ENCODE data around the gene MAPK8IP3.
"Not testable (repeated sequence)": the region's sequence is repeated elsewhere in the genome, so short reads cannot be mapped to it uniquely, and the experiment has no call there.

The MAPK8IP3 gene

DNA sequence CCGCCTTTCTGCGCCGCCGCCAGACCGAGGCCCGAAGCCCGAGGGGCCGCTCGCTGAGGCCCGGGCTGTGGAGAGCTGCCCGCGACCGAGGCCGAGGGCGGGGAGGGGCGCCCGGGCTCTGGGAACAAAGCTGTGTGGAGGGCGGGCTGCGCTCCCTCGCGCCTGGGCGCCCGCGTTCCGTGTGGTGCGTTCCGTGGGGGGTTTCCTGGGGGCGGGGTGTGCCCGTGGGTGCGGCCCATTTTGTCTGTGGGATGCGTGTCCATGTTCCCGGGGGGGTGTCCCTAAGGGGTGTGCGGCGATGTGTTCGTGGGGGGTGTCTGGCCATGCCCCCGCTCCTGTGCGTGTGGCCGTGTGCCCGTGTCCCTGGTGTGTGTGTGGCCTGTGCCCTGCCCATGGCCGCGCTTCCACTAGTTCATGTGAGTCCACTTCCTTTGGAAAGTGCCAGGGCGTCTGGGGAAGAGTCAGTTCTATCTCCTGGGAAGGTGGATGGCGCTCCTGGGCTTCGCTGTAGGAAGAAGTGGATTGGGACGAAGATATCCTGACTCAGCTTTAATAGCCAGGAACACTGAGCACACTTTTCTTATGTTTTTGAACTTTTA is 27.4 kb upstream of the MAPK8IP3 start:
- DNase-seq (ENCODE audit: low spot score) = peak; percentile 30

- DNase-seq (ENCODE audit: low spot score) = no peak
Measured at GRCh38 chr16:1680361-1680760, 25.6 kb upstream of the MAPK8IP3 start.

DNA sequence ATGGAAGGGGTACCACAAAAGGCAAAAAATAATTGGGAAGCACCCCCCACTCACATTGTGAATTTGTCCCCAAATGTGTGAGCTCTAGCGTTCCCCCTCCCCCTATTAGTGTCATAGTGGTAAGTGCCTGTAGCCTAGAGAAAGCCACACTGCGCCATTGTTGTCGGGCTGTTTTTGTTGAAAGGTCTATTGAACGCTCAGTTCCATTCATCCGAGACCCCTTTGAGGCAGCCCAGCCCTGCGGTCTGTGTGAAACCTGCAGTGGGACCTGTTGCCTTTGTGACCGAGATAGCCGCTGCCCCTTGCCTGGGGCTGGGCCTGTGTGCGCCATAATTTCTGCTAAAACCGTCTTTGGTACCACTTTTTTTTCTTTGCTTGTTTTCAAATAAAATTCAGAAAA is 25.0 kb upstream of the MAPK8IP3 start:
- DNase-seq (ENCODE audit: low spot score) = no peak

- DNase-seq (ENCODE audit: low spot score) = no peak
Measured at GRCh38 chr16:1687427-1688316, 18.3 kb upstream of the MAPK8IP3 start.

GRCh38 chr16:1688807-1689560 is 17.0 kb upstream of the MAPK8IP3 start:
- no peak for DNase-seq (ENCODE audit: low spot score)

DNA sequence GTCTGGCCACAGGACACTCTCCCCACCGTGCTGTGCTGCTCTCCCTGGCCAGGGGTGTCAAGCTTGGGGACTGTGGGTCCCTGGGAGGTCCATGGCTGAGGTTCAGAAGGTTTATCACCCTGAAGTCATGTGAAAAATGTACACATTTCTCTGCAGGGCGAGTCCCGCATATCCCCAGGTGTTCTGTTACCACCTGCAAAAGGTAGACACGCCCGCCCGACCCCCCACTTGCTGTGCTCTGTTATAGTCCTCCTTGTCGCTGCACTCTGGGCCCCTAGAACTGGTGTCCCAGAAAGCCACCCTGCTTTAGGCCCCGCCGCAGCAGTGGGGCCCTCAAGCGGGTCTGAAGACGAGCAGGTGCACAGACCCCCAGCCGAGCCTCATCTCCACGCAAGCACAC is 16.1 kb upstream of the MAPK8IP3 start:
- no peak for DNase-seq (ENCODE audit: low spot score)

- no peak for DNase-seq (ENCODE audit: low spot score)
Measured at GRCh38 chr16:1690810-1691209, 15.2 kb upstream of the MAPK8IP3 start.

DNA sequence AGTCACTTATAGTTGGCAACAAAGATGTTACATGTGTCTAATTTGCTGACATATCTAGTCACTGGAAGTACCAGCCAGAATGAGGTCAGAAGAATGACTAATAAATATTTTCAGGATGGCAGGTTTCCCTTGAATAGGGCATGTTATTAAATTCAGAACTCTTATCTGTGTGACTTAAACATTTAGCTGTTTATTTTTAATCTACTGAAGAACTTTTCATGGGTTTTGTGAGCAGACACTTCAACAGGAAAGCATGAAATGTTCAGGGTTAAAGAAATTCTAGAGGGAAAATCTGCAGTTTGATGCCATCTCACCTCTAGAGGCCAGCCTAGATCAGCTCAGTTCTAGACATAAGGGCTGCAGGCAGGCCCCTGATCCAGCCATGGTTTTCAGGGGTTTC is 14.7 kb upstream of the MAPK8IP3 start:
- DNase-seq (ENCODE audit: low spot score) = no peak

DNA sequence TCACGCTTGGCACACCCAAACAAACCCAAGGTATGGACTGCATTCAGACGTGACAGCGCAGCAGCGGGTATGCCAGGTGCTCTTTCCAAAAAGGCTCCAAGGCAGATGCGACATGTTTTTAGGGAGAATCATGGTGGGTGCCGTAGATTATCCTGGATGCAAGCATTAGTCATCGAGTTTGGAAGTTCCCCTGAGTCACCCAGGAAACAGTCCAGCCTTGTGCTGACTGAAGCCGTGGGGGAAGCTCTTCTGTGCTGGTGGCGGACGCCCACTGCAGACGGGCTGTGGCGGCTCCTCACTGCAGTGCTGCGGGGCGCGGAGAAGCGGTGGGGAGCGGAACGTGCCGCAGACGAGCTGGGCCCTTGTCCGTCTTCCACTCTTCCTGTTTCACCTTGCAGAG is 14.0 kb upstream of the MAPK8IP3 start:
- no peak for DNase-seq (ENCODE audit: low spot score)

GRCh38 chr16:1696863-1697262 is 9.1 kb upstream of the MAPK8IP3 start:
- DNase-seq (ENCODE audit: low spot score) = no peak

- DNase-seq (ENCODE audit: low spot score) = no peak
Measured at GRCh38 chr16:1698680-1699079, 7.3 kb upstream of the MAPK8IP3 start.

- DNase-seq (ENCODE audit: low spot score) = no peak
Measured at GRCh38 chr16:1700246-1700645, 5.7 kb upstream of the MAPK8IP3 start.

DNA sequence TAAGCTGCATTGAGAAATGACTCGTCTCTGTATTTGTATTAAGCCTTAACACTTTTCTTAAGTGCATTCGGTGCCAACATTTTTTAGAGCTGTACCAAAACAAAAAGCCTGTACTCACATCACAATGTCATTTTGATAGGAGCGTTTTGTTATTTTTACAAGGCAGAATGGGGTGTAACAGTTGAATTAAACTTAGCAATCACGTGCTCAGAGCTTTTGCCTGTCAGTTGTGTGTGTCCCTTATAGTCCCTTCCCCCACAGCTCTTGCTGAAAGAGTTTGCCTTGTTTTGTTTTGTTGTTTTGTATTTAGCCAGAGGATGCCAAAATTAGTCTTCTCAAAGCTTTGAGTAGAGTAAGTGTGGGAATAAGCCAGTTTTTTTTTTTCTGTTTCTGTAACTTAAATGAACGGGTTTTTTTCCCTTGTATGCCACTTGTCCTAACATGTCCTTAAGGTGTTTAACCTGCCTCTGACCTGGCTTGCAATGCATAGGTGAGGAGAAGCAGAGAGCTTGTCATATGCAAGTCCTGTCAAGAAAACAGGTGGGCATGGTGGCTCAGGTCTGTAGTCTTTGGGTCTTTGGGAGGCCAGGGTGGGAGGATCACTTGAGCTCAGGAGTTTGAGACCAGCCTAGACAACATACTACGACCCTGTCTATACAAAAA is 4.6 kb upstream of the MAPK8IP3 start:
- DNase-seq (ENCODE audit: low spot score) = no peak

GRCh38 chr16:1705324-1705687 is 689 bp upstream of the MAPK8IP3 start:
- not testable (repeated sequence) for DNase-seq (ENCODE audit: low spot score)

DNA sequence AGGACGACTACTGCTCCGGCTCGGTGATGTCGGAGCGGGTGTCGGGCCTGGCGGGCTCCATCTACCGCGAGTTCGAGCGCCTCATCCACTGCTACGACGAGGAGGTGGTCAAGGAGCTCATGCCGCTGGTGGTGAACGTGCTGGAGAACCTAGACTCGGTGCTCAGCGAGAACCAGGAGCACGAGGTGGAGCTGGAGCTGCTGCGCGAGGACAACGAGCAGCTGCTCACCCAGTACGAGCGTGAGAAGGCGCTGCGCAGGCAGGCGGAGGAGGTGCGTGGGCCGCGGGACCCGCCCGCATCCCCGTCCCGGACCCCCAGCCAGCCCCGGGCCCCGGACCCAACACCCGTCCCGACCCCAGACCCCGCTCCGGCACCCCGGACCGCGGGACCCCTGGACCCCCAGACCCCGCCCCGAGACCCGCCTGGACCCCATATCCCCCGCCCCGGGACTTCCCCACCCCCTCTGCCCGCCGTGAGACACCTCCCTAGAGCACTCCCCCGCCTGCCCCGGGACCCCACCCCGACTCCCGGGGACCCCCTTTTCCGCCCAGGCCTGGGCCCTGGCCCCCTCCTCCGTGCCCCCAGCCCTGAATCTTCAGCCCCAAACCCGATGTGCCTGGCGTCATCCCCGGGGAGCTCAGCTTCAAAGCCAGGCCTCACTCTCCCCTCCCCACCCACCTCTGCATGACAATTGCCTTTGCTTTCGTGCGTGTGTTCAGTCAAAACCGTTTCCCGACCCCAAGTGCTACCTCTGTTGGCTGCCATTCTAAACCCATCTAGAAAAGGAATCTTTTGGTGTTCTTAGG is 594 bp downstream of the MAPK8IP3 start:
- DNase-seq (ENCODE audit: low spot score) = peak; percentile 34

DNA sequence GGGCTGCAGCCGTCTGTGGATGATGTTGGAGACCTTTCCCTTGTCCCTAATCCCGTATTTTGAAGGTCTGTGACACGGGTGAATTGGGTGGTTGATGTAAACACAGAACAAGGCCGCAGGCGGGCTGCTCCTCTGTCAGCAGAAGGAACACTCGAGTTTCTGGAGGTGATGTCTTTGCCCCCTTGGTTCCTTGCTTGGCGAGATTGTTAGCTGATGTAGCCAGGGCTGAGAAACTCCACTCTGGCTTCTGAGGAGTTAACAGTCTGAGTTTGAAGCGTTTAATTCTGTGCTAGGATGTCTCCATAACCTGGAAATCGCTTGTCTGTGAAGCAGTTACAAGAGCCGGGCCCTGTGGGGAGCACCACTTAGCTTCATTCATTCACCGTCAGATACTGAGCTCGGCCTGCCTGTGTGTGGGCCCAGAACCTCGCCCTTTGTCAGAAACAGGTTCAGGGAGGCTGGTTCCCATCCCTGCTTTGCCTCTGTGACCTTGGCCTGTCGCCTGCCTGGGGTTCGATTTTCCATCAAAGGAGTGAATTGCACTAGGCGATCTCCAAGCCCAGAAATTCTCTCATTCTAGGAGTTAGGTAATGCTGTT is 1.3 kb downstream of the MAPK8IP3 start:
- no peak for DNase-seq (ENCODE audit: low spot score)

- DNase-seq (ENCODE audit: low spot score) = no peak
Measured at GRCh38 chr16:1708083-1708767, 2.2 kb downstream of the MAPK8IP3 start.

GRCh38 chr16:1708768-1709180 is 2.8 kb downstream of the MAPK8IP3 start:
- DNase-seq (ENCODE audit: low spot score) = peak; percentile 10

GRCh38 chr16:1709356-1709755 is 3.4 kb downstream of the MAPK8IP3 start:
- DNase-seq (ENCODE audit: low spot score) = no peak

GRCh38 chr16:1710811-1711507 is 5.0 kb downstream of the MAPK8IP3 start:
- no peak for DNase-seq (ENCODE audit: low spot score)

Data from CD4-positive, alpha-beta T cell treated with Interleukin-2 at 100 ng/mL for 4 hours (primary cell).